HG03060 (cell line): ENCODE results near the gene FAM131C.

ENCODE experiments used
- ATAC-seq: cut with Tn5 transposase; IDR thresholded peaks from one replicate; pipeline ENCODE4 v1.9.1; 2021; ENCODE audit warnings: low read depth, moderate number of reproducible peaks; ENCODE audit not compliant: unreplicated experiment

FAM131C gene

GRCh38 chr1:16018749-16019643, 54.5 kb downstream of the FAM131C start:
- no peak for ATAC-seq

GRCh38 chr1:16018308-16018707, 55.1 kb downstream of the FAM131C start:
- no peak for ATAC-seq

GRCh38 chr1:16017461-16018303, 55.8 kb downstream of the FAM131C start, which contains the start of gene HSPB7:
Gene HSPB7, minus strand, starts transcription at chr1:16018043. Its CDS starts 80 bp downstream, at chr1:16017963.
- no peak for ATAC-seq

- ATAC-seq: no peak
Observed at GRCh38 chr1:16017076-16017460, 56.4 kb downstream of the FAM131C start.

GRCh38 chr1:16015960-16016901, 57.2 kb downstream of the FAM131C start:
- no peak for ATAC-seq

GRCh38 chr1:16015491-16015890, 58.0 kb downstream of the FAM131C start:
- no peak for ATAC-seq

GRCh38 chr1:16014509-16015482, 58.7 kb downstream of the FAM131C start:
- ATAC-seq: no peak

- no peak for ATAC-seq
Observed at GRCh38 chr1:16013908-16014258, 59.6 kb downstream of the FAM131C start.

- ATAC-seq: no peak
Observed at GRCh38 chr1:16013220-16013907, 60.1 kb downstream of the FAM131C start.

GRCh38 chr1:16012590-16013219, 60.7 kb downstream of the FAM131C start:
- no peak for ATAC-seq

GRCh38 chr1:16011936-16012589, 61.4 kb downstream of the FAM131C start:
- ATAC-seq: no peak

GRCh38 chr1:16010837-16011236, 62.6 kb downstream of the FAM131C start:
- no peak for ATAC-seq

GRCh38 chr1:16009678-16010077, 63.8 kb downstream of the FAM131C start:
- no peak for ATAC-seq

- no peak for ATAC-seq
Observed at GRCh38 chr1:16009030-16009460, 64.4 kb downstream of the FAM131C start.
